GM23338 (cell line): ENCODE measurements around the gene WASF2. TPM values are rescaled to one million over a fixed set of nuclear protein-coding genes. Genes with fewer than 3 reads are reported as not detected.

Source experiments
- ATAC-seq: fragments of 200-7000 bp; cut with Tn5 transposase; 3 replicates; pipeline ENCODE4 v1.9.1; 2020
- DNase-seq: peaks from one replicate; pipeline ENCODE4 v3.0.0-alpha.2; 2015; ENCODE audit warnings: low spot score
- H2AFZ ChIP-seq: fragments of 200-600 bp; sonication (generic); 2 replicates; pipeline ENCODE4 v1.8.0; 2016; ENCODE audit warnings: antibody characterized with exemption, mild to moderate bottlenecking, moderate library complexity
- H3F3A ChIP-seq: fragments of 200-600 bp; sonication (generic); replicated peaks from 2 replicates; pipeline ENCODE4 v1.8.0; 2017; ENCODE audit warnings: antibody characterized with exemption, mixed run types, low read depth
- H3K27ac ChIP-seq: fragments of 200-600 bp; sonication (generic); 2 replicates; pipeline ENCODE4 v1.6.1; 2016; ENCODE audit warnings: low read depth
- H3K27me3 ChIP-seq: fragments of 200-600 bp; sonication (generic); 2 replicates; pipeline ENCODE4 v1.8.0; 2016; ENCODE audit warnings: mild to moderate bottlenecking, mixed run types, moderate library complexity; ENCODE audit not compliant: insufficient read depth
- H3K36me3 ChIP-seq: fragments of 200-600 bp; sonication (generic); 2 replicates; pipeline ENCODE4 v1.8.0; 2016; ENCODE audit warnings: mild to moderate bottlenecking; ENCODE audit not compliant: insufficient read depth
- H3K4me1 ChIP-seq: fragments of 200-600 bp; sonication (generic); 2 replicates; pipeline ENCODE4 v1.8.0; 2016; ENCODE audit warnings: mild to moderate bottlenecking, moderate library complexity; ENCODE audit not compliant: insufficient read depth
- H3K4me2 ChIP-seq: fragments of 200-600 bp; sonication (generic); 2 replicates; pipeline ENCODE4 v1.7.1; 2017; ENCODE audit warnings: mixed run types
- H3K4me3 ChIP-seq: fragments of 200-600 bp; sonication (generic); 2 replicates; pipeline ENCODE4 v1.6.1; 2016; ENCODE audit warnings: mixed run types
- H3K79me2 ChIP-seq: fragments of 200-600 bp; sonication (generic); replicated peaks from 2 replicates; pipeline ENCODE4 v1.8.0; 2017; ENCODE audit warnings: mild to moderate bottlenecking; ENCODE audit not compliant: insufficient read depth
- H3K9me2 ChIP-seq: fragments of 200-600 bp; sonication (generic); 2 replicates; pipeline ENCODE4 v1.8.0; 2017; ENCODE audit not compliant: insufficient read depth
- H4K20me1 ChIP-seq: fragments of 200-600 bp; sonication (generic); replicated peaks from 2 replicates; pipeline ENCODE4 v1.8.0; 2017; ENCODE audit warnings: mild to moderate bottlenecking; ENCODE audit not compliant: insufficient read depth
- H3K27ac Mint-ChIP-seq: 2 replicates; pipeline ENCODE4 v1.8.0; 2020; ENCODE audit warnings: inconsistent platforms, mild to moderate bottlenecking, moderate library complexity, mixed read lengths
- H3K27me3 Mint-ChIP-seq: 3 replicates; pipeline ENCODE4 v1.8.0; 2022; ENCODE audit warnings: low read depth, mild to moderate bottlenecking, moderate library complexity, mixed read lengths, inconsistent platforms; ENCODE audit not compliant: insufficient read depth, poor library complexity
- H3K36me3 Mint-ChIP-seq: 3 replicates; pipeline ENCODE4 v1.8.0; 2021; ENCODE audit warnings: low read depth, mild to moderate bottlenecking, inconsistent platforms, moderate library complexity, mixed read lengths
- H3K4me1 Mint-ChIP-seq: 3 replicates; pipeline ENCODE4 v1.8.0; 2020; ENCODE audit warnings: mild to moderate bottlenecking, inconsistent platforms, mixed read lengths
- H3K4me3 Mint-ChIP-seq: 3 replicates; pipeline ENCODE4 v1.8.0; 2021; ENCODE audit warnings: moderate library complexity, mild to moderate bottlenecking, inconsistent platforms, mixed read lengths
- H3K9me3 Mint-ChIP-seq: 3 replicates; pipeline ENCODE4 v1.8.0; 2020; ENCODE audit warnings: moderate library complexity, mild to moderate bottlenecking, inconsistent platforms, mixed read lengths
- CTCF ChIP-seq, 2 experiments: fragments of 200-600 bp in 1 of 2; sonication (generic) in 1 of 2; conservative IDR thresholded peaks; 2 replicates each; pipeline versions ENCODE4 v1.5.1 to v1.6.1; 2016 to 2017; ENCODE audit warnings: antibody characterized with exemption in 2 of 2, low read depth in 2 of 2, mild to moderate bottlenecking in 2 of 2, moderate library complexity in 1 of 2
- ETS1 ChIP-seq: IDR thresholded peaks from 2 replicates; pipeline ENCODE4 v1.6.1; 2016; ENCODE audit warnings: antibody characterized with exemption
- EZH2 ChIP-seq: fragments of 200-600 bp; sonication (generic); IDR thresholded peaks from one replicate; pipeline ENCODE4 v1.8.0; 2017; ENCODE audit warnings: antibody characterized with exemption, mild to moderate bottlenecking, low read depth; ENCODE audit not compliant: unreplicated experiment
- EZH2phosphoT487 ChIP-seq: fragments of 200-600 bp; sonication (generic); IDR thresholded peaks from one replicate; pipeline ENCODE4 v1.8.1; 2018; ENCODE audit warnings: antibody characterized with exemption; ENCODE audit not compliant: unreplicated experiment
- JUNB ChIP-seq: IDR thresholded peaks from one replicate; pipeline ENCODE4 v1.6.1; 2016; ENCODE audit warnings: antibody characterized with exemption; ENCODE audit not compliant: unreplicated experiment
- NANOG ChIP-seq: IDR thresholded peaks from 2 replicates; pipeline ENCODE4 v1.6.1; 2016; ENCODE audit warnings: antibody characterized with exemption, borderline replicate concordance
- POLR2AphosphoS5 ChIP-seq: IDR thresholded peaks from 2 replicates; pipeline ENCODE4 v1.6.1; 2016; ENCODE audit warnings: antibody characterized with exemption, low read depth
- ZNF462 ChIP-seq: fragments of 250-450 bp; sonication (Bioruptor Pico); IDR thresholded peaks from 2 replicates; pipeline ENCODE4 v1.5.0; 2020; ENCODE audit warnings: mild to moderate bottlenecking, moderate library complexity
- polyA plus RNA-seq: library from polyadenylated mRNA; unstranded; fragments of >200 nt; fragmentation: Nextera tagmentation; extraction: Ambion mirVana; gene quantifications from 2 replicates; pipeline ENCODE4 v1.2.1, GENCODE V29; 2016
- total RNA-seq: library from RNA; depleted of rRNA; stranded (reverse); fragments of >200 nt; shearing (Covaris generic); gene quantifications from 2 replicates; pipeline ENCODE4 v1.2.3, GENCODE V29; 2014

Gene WASF2
- total and polyA plus RNA-seq, 2 experiments from 2014 or later, result 40.9 to 95.6 TPM

GRCh38 chr1:27483659-27484058 lies 6.3 kb downstream of the WASF2 start (continued):
- TF ChIP-seq EZH2phosphoT487 (no peak), POLR2AphosphoS5 (no peak), NANOG (no peak), JUNB (no peak), ETS1 (no peak)

- H3K4me2 ChIP-seq, result no peak overlapping the region
- no peaks in the 10 kb centered on the region for H3K36me3 ChIP-seq
- H3K36me3 Mint-ChIP-seq, result peaks cover 6% of the 10 kb centered on the region; the same call in 2 of the 3 replicates
- H3K4me1 Mint-ChIP-seq, result peaks cover 11% of the 10 kb centered on the region
- H3K9me3 Mint-ChIP-seq, result no peaks in the 10 kb centered on the region
- no peaks in the 10 kb centered on the region for H3K9me2 ChIP-seq
- H3K27ac ChIP-seq, result no peak overlapping the region
- H3F3A ChIP-seq, result no peaks in the 10 kb centered on the region
- H2AFZ ChIP-seq, result no peak overlapping the region
- no peaks in the 10 kb centered on the region for H3K27me3 ChIP-seq
- H3K4me1 ChIP-seq, result peaks cover 4% of the 10 kb centered on the region; the same call in 1 of the 2 replicates
- DNase-seq (no peak), ATAC-seq (no peak)
- peaks cover 1% of the 10 kb centered on the region for H3K27me3 Mint-ChIP-seq
- H3K4me3 Mint-ChIP-seq, result no peak overlapping the region
- peak overlapping the region; percentile 64; the same call in 1 of the 2 replicates for H3K27ac Mint-ChIP-seq
- H3K4me3 ChIP-seq, result no peak overlapping the region
- H3K79me2 ChIP-seq, result peaks cover 94% of the 10 kb centered on the region
- TF ChIP-seq ETS1 (no peak), JUNB (no peak), EZH2 (no peak), POLR2AphosphoS5 (no peak), ZNF462 (CRISPR knock-in tag) (no peak), NANOG (no peak), CTCF (conservative IDR thresholded peaks at IDR 0.05; ENCODE audit: low read depth in 2 of 2) (no peak)
- peaks cover 6% of the 10 kb centered on the region; the same call in 1 of the 2 replicates for H4K20me1 ChIP-seq
These were observed 7.9 kb downstream of the WASF2 start for GRCh38 chr1:27481994-27482620.
